Stomach (tissue), 9 donors: ENCODE data around the gene DCANP1. TPM values are rescaled to one million over a fixed set of nuclear protein-coding genes. Genes with fewer than 3 reads are reported as not detected.

Source experiments
- DNase-seq, 2 donors: peaks; one replicate each; pipeline versions ENCODE4 v3.0.0 to v3.0.0-alpha.2; 2013 to 2019
- H3K27ac ChIP-seq, 5 donors: fragments of 200-600 bp in 4 of 5; sonication (generic) in 4 of 5; one replicate each; pipeline ENCODE4 v1.5.1; 2013 to 2019; ENCODE audit warnings: mild to moderate bottlenecking in 1 of 5, moderate library complexity in 1 of 5
- H3K27me3 ChIP-seq, 3 donors: fragments of 200-600 bp; sonication (generic); one replicate each; pipeline ENCODE4 v1.5.1; 2017 to 2019; ENCODE audit warnings: mixed run types in 1 of 3
- H3K36me3 ChIP-seq, 4 donors: fragments of 200-600 bp; sonication (generic); 1 replicate in 3 of 4; 2 replicates in 1 of 4; pipeline ENCODE4 v1.5.1; 2016 to 2019
- H3K4me1 ChIP-seq, 4 donors: fragments of 200-600 bp; sonication (generic); one replicate each; pipeline ENCODE4 v1.5.1; 2016 to 2019
- H3K4me3 ChIP-seq, 4 donors: fragments of 200-600 bp; sonication (generic) in 3 of 4; one replicate each; pipeline ENCODE4 v1.5.1; 2016 to 2019; ENCODE audit warnings: mild to moderate bottlenecking in 1 of 4
- H3K9me3 ChIP-seq, 4 donors: fragments of 200-600 bp; sonication (generic); one replicate each; pipeline ENCODE4 v1.5.1; 2016 to 2019
- EP300 ChIP-seq: sonication (generic); formaldehyde crosslinking; IDR thresholded peaks from one replicate; pipeline ENCODE4 v1.6.1; 2017; ENCODE audit warnings: antibody characterized with exemption
- POLR2A ChIP-seq, 4 donors: fragments of 450-650 bp; IDR thresholded peaks; one replicate each; pipeline ENCODE4 v1.6.1; 2016; ENCODE audit warnings: antibody characterized with exemption in 4 of 4, control low read depth in 2 of 4, mild to moderate bottlenecking in 1 of 4, moderate library complexity in 1 of 4
- POLR2AphosphoS5 ChIP-seq, 3 donors: sonication (generic); formaldehyde crosslinking; IDR thresholded peaks; one replicate each; pipeline ENCODE4 v1.6.1; 2016; ENCODE audit warnings: antibody characterized with exemption in 3 of 3
- WGBS, 5 donors: extraction: QIAGEN DNeasy Blood & Tissue Kit in 3 of 5; methylation state at CpG; one replicate each; pipeline versions ENCODE4 v1.1.5 to v1.1.7; 2013 to 2018; 5-methylcytosine and 5-hydroxymethylcytosine counted together
- intact Hi-C: fragments of 100-400 bp; cut with DNase I; formaldehyde crosslinking; loops from one replicate; pipeline ENCODE4 v1.15.1; 2023; ENCODE audit warnings: low total_unique reads
- polyA plus RNA-seq, 3 donors: library from polyadenylated mRNA; stranded (reverse); fragments of 200-250 nt; gene quantifications; one replicate each; pipeline ENCODE4 v1.2.3, GENCODE V29; 2013
- total RNA-seq, 5 donors: library from RNA; depleted of rRNA; stranded (reverse); fragments of >200 nt; gene quantifications; one replicate each; pipeline versions ENCODE4 v1.1.0 to v1.2.3, GENCODE V29; 2014 to 2016
- TF ChIP-seq, protein P1 (sequence below), 7 experiments: fragments of 450-650 bp in 4 of 7; fragments of 200-600 bp in 3 of 7; sonication (generic) in 3 of 7; IDR thresholded peaks; one replicate each; pipeline ENCODE4 v1.5.1; 2016 to 2019; ENCODE audit warnings: antibody characterized with exemption in 7 of 7, control low read depth in 2 of 7, mild to moderate bottlenecking in 1 of 7
- donor health status: healthy with polysubstance abuse.
- donor health status: Bipolar disorder and iron deficiency.
- donor health status: healthy.

Gene DCANP1
- total and polyA plus RNA-seq, 8 donors = 0.55 TPM; not detected in 7

GRCh38 chr5:135469911-135470310, 22.8 kb upstream of the DCANP1 start:
- intact Hi-C loops = no loop called here
- peaks cover 0 to 73% (median 33%) of the 10 kb centered on the region in 3 donors for H3K27me3 ChIP-seq
- WGBS, 5 donors = 80 to 87% (median 85%) methylated on average over 5 of the region's 5 CpGs
- TF ChIP-seq, protein P1, sequence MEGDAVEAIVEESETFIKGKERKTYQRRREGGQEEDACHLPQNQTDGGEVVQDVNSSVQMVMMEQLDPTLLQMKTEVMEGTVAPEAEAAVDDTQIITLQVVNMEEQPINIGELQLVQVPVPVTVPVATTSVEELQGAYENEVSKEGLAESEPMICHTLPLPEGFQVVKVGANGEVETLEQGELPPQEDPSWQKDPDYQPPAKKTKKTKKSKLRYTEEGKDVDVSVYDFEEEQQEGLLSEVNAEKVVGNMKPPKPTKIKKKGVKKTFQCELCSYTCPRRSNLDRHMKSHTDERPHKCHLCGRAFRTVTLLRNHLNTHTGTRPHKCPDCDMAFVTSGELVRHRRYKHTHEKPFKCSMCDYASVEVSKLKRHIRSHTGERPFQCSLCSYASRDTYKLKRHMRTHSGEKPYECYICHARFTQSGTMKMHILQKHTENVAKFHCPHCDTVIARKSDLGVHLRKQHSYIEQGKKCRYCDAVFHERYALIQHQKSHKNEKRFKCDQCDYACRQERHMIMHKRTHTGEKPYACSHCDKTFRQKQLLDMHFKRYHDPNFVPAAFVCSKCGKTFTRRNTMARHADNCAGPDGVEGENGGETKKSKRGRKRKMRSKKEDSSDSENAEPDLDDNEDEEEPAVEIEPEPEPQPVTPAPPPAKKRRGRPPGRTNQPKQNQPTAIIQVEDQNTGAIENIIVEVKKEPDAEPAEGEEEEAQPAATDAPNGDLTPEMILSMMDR (IDR thresholded peaks at IDR 0.05) = no peak
- no peak for TF ChIP-seq POLR2AphosphoS5 (IDR thresholded peaks at IDR 0.05)
- TF ChIP-seq EP300 = no peak
- no peak for TF ChIP-seq POLR2A (IDR thresholded peaks at IDR 0.05)
- H3K36me3 ChIP-seq = no peaks in the 10 kb centered on the region
- DNase-seq = no peak
- no peak overlapping the region for H3K4me3 ChIP-seq
- H3K4me1 ChIP-seq = peaks cover 6 to 11% (median 10%) of the 10 kb centered on the region in 4 donors
- H3K27ac ChIP-seq = no peak overlapping the region
- H3K9me3 ChIP-seq = no peaks in the 10 kb centered on the region

DNA sequence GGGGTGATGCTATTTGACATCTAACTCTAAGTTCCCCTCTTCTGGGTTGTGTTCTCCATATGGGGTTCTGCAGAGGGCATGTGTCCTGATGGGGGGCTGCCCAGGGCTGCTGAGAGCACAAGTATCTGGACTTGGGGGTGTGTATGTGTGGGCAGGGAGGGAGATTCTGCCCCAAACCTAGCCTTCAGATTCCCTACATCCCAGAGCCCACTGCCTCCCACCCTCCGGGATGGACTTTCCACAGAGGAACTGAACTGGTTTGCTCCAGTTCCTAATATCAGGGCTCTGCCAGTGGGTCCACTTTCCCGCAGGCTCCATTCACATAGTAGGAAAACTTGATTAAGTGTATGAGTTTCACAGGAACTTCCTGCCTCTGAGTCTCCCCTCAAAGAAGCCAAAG, 21.4 kb upstream of the DCANP1 start:
- H3K4me1 ChIP-seq = peaks cover 6 to 11% (median 10%) of the 10 kb centered on the region in 4 donors
- no peaks in the 10 kb centered on the region for H3K36me3 ChIP-seq
- TF ChIP-seq, protein P1 (IDR thresholded peaks at IDR 0.05) = no peak
- TF ChIP-seq EP300 (no peak), POLR2A (IDR thresholded peaks at IDR 0.05) (no peak), POLR2AphosphoS5 (IDR thresholded peaks at IDR 0.05) (no peak)
- DNase-seq = no peak
- H3K27me3 ChIP-seq = peaks cover 0 to 75% (median 31%) of the 10 kb centered on the region in 3 donors
- intact Hi-C loops = no loop called here
- no peaks in the 10 kb centered on the region for H3K9me3 ChIP-seq
- WGBS, 5 donors = 74 to 97% (median 87%) methylated on average over 2 of the region's 2 CpGs
- H3K4me3 ChIP-seq = no peak overlapping the region
- no peak overlapping the region for H3K27ac ChIP-seq

- DNase-seq = no peak
- 81 to 93% (median 91%) methylated on average over 4 of the region's 4 CpGs for WGBS, 5 donors
- Histone ChIP-seq H3K9me3 (no peaks in the 10 kb centered on the region), H3K36me3 (no peaks in the 10 kb centered on the region), H3K4me3 (no peak overlapping the region), H3K4me1 (peaks cover 6 to 11% (median 10%) of the 10 kb centered on the region in 4 donors), H3K27me3 (peaks cover 0 to 71% (median 30%) of the 10 kb centered on the region in 3 donors), H3K27ac (no peak overlapping the region)
- TF ChIP-seq EP300 = no peak
- TF ChIP-seq, protein P1 (IDR thresholded peaks at IDR 0.05) = no peak
- TF ChIP-seq POLR2A (IDR thresholded peaks at IDR 0.05) = no peak
- no peak for TF ChIP-seq POLR2AphosphoS5 (IDR thresholded peaks at IDR 0.05)
- intact Hi-C loops = no loop called here
Measured at GRCh38 chr5:135467871-135468485, 20.8 kb upstream of the DCANP1 start.

- DNase-seq = no peak
- WGBS, 5 donors = 74 to 88% (median 80%) methylated on average over 9 to 15 of the region's 15 CpGs
- no peak for TF ChIP-seq POLR2AphosphoS5 (IDR thresholded peaks at IDR 0.05)
- no peak for TF ChIP-seq EP300
- TF ChIP-seq POLR2A (IDR thresholded peaks at IDR 0.05) = no peak
- TF ChIP-seq, protein P1 (IDR thresholded peaks at IDR 0.05) = no peak
- Histone ChIP-seq H3K36me3 (no peaks in the 10 kb centered on the region), H3K9me3 (no peaks in the 10 kb centered on the region), H3K4me3 (no peak overlapping the region), H3K27ac (no peak overlapping the region), H3K27me3 (peaks cover 0 to 69% (median 29%) of the 10 kb centered on the region in 3 donors), H3K4me1 (peaks cover 6 to 11% (median 10%) of the 10 kb centered on the region in 4 donors)
- intact Hi-C loops = no loop called here
Measured at GRCh38 chr5:135467051-135467625, 20.0 kb upstream of the DCANP1 start.
